ENCODE data around the gene PANK1. TPM values are rescaled to one million over a fixed set of nuclear protein-coding genes. Genes with fewer than 3 reads are reported as not detected.

The PANK1 gene
- polyA plus RNA-seq, 3 donors: 49.7 to 54.1 (median 51.9) TPM

GRCh38 chr10:89540420-89540949 lies 104.6 kb downstream of the PANK1 start:
- DNase-seq (ENCODE audit: low read depth in 3 of 3, low spot score in 2 of 3): no peak

DNA sequence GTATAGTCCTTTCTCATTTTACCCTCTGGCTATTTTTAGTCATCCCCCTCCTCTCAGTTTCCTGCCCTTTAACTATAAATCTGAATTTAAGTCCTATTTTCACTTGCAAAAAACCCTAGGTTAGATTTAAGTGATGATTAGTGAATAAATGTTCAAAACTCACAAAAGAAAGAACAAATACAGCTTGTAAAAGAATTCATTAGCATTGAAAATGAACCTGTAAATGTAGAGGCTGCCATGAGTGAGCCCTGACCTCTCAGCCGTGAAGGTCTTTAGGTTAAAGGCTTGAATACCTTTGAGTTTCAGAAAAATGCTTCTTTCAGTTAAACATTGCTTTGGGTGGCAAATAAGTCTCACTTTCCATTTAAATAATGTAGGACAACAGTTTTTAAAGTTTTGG lies 107.7 kb downstream of the PANK1 start:
- DNase-seq (ENCODE audit: low read depth in 3 of 3, low spot score in 2 of 3): no peak

DNA sequence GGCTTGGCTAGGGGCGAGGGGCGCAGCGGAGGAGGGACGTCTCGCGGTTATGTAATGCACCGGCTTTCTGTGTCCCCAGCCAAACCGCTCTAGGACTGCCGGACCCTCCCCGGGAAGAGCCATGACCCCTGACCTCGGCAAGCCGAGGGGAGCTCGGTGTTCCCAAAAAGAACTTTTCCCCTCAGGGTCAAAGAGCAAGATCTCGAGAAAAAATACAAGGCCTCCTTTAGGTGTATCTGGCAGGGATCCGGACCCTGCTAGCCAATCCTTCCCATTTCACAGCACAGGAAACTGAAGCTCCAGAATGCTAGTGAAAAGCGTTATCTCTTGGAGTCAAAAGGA lies 109.1 kb downstream of the PANK1 start:
- DNase-seq (ENCODE audit: low read depth in 3 of 3, low spot score in 2 of 3): no peak

DNA sequence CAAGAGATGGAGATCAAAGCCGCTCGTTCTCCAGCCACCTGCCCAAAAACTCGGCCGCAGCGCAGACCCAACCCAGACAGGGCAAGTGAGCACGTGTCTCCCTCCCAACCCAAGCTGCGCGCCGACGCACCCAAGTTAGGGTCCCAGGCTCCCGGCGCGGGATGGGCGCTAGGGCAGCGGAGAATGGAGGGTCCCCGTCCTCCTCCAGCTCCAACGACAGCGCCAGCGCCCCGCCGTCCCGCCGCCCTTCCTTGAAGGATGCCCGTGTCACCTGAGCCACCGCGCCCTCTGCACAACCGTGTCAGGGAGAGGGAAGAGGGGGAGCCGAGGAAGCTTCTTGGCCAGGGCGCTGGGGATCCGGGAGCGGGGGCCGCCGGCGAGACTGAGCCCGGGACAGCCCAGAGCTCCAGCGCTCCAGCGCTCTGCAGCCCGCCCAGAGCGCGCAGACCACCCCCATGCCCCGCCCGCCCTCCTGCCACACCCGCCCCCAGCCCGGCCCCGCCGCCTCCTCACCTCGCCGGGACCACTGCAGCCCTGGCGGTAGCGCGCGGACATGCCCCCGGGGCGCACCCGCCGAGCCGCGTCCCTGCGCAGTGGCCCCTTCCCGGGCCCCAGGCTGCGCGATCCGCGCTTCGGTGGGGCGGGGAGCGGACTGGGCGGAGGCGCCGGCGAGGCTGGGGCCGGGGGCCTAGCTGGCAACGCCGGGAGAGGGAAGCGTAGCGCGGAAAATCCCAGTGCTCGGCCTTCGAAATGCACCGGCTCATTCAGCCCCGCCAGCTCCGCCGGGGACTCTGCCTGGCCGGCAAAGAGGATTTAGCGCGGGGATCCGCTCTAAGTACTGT lies 109.7 kb downstream of the PANK1 start, which contains the start of gene SLC16A12:
SLC16A12 (minus strand) TSS at position 424 of the 842 bp plus-strand sequence. CDS start 73,016 bp downstream, outside the sequence.
- no peak for DNase-seq (ENCODE audit: low read depth in 3 of 3, low spot score in 2 of 3)

- no peak for DNase-seq (ENCODE audit: low read depth in 3 of 3, low spot score in 2 of 3)
Observed at GRCh38 chr10:89534826-89535166, 110.2 kb downstream of the PANK1 start.

Other genes with a start within 250 kb of the PANK1 start
- 10 to 100 TPM; 14.3 to 21.3 (median 18.0) TPM for gene IFIT5, start 230.7 kb downstream of the PANK1 start, polyA plus RNA-seq (ENCODE audit: insufficient read length in 3 of 3)
- gene SLC16A12, start 109.6 kb downstream of the PANK1 start, polyA plus RNA-seq (ENCODE audit: insufficient read length in 3 of 3): 10 to 100 TPM; 27.8 to 34.1 (median 33.0) TPM
- gene KIF20B, start 56.3 kb upstream of the PANK1 start, polyA plus RNA-seq (ENCODE audit: insufficient read length in 3 of 3): 10 to 100 TPM; 16.5 to 19.8 (median 18.1) TPM

Measured in right renal cortex interstitium (tissue), 3 donors.